NT2/D1 (cell line): ENCODE results near the gene SLC7A1.

Experiments used
- YY1 ChIP-seq: IDR thresholded peaks from 2 replicates; pipeline ENCODE4 v1.6.1; 2011; ENCODE audit not compliant: insufficient read length, insufficient read depth
- ZNF274 ChIP-seq: IDR thresholded peaks from 2 replicates; pipeline ENCODE4 v1.6.1; 2011; ENCODE audit warnings: mild to moderate bottlenecking, low read depth, low read length

- no peak for TF ChIP-seq YY1
- TF ChIP-seq ZNF274 = no peak
Measured at GRCh38 chr13:29503041-29503837, 92.2 kb downstream of the SLC7A1 start.
